ENCODE data around the gene OXER1.

Gene OXER1, protein sequence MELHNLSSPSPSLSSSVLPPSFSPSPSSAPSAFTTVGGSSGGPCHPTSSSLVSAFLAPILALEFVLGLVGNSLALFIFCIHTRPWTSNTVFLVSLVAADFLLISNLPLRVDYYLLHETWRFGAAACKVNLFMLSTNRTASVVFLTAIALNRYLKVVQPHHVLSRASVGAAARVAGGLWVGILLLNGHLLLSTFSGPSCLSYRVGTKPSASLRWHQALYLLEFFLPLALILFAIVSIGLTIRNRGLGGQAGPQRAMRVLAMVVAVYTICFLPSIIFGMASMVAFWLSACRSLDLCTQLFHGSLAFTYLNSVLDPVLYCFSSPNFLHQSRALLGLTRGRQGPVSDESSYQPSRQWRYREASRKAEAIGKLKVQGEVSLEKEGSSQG

DNA sequence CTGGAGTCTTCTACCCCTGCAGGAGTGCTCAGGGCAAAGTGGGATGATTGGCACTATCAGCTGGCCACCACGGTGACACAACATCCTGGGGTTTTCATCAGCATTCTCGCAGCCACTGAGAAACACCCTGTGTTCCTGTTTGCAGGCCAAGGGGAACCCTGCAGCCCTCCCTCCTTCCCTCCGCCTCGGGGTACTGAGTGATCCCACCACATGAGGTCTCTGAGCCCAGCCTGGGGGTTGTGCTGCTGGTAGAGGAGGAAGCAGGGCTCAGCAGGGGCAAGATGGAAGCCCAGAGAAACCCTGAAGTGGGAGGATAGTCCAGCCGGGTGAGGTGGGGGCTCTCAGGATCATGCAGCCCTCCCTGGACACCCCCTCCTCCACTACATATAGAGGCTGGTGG is at the start of gene OXER1:
TSS of gene OXER1 (minus strand) at position 40 of the 400 bp plus-strand sequence. CDS start 73 bp downstream, outside the sequence.
- no peak for DNase-seq (ENCODE audit: low read depth, low spot score)

DNA sequence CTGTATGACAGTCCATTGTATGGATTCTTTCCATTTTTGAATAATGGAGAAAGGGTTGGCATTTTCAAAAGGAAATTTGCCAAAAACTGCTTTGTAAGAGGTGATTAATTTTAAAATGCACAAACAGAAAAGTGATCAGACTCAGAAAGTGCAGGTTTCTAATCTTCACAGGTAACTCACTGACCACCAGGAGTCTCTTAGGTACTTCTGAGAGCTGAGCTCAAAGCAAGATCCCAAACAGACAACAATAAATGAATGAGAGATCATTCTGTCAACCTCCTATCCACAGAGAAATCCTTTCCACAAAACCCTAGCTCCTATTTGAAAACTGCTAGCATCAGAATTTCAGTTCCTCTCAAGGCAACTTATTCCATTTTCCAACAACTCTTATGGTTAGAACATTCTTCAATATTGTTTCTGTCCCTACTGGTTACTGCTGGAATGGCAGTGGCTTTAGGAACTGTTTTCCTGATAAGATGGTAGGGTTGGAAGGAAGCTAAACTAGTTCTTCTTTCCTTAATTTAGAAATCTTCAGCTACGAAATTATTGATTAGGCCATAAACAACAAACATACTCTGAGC is 49.1 kb upstream of the OXER1 start:
- peak; percentile 37 for DNase-seq (ENCODE audit: low read depth, low spot score)

DNA sequence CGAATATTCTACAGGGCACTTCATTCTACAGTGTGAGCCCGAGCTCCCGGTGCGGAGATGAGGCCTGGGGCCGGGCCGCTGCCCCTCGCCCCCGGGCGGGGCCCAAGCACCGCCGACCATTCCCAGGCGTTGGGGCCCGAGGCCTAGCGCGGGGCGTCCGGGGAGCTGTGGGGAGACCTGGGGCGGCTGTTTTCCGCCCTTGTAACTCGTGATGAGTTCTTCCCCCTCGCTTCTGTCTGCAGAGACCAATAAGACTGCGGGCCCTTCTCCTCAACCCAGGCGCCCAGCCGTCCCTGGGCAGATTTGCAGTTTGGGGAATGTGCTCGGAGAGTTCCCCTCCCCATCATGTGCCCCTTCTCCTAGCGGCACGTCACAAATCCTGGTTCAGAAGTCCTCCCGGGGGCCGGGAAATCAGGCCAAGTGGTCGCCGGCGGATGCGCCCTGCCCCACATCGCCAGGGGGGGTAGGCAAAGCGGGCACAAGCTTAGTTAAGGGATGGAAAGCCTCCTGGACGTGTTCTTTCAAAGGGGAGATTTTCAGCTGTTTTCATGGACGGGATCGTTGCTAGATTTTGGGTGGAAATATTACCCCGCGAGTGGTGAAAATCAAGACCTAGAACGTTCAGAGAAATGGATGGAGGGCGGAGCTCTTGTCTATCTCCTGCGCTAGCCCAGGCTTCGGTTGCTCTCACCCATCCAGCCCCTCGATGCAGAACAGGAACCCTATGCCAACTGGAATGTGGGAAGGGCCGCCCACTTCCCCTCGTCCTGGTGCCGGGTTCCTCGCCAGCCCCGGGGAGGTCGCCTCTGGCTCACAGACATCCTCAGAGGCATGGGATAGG is 47.3 kb upstream of the OXER1 start:
- peak; percentile 65 for DNase-seq (ENCODE audit: low read depth, low spot score)

DNA sequence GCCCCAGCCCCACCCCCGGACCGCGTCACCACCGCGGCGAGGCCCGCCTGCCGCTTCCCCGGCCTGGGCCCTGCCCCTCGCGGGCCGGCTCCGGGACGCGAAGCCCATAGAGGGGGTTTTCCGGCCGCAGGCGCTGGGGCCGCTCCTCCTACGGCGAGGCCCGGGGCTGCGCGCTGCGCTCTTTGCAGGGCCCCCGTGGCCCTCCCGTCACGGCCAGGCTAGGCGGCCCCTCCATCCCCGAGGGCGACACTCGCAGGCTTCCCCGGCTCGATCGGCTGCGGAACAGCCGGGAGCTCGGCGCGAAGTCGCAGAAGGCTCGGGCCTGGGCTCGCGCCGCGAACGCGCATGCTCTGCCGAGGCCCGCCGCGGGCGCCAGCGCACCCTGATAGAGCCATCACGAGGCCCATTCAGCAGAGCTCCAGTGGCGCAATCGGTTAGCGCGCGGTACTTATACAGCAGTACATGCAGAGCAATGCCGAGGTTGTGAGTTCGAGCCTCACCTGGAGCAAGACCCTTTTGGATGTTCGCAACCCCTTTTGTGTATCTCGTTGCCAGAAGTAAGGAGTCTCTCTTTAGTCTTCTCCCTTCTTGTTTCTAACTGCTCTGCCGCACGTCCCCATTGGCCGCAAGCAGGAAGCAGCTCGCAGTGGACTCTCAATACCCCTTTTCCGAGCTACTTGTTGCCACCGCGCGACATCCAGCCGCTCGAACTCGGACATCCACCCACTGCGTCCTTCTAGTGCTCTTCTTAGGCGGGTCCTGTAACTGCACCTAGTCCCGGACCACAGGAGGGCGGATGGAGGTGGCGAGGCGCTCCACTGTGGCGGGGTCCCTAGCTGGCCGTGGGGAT is 46.4 kb upstream of the OXER1 start:
- peak; percentile 98 for DNase-seq (ENCODE audit: low read depth, low spot score)

DNA sequence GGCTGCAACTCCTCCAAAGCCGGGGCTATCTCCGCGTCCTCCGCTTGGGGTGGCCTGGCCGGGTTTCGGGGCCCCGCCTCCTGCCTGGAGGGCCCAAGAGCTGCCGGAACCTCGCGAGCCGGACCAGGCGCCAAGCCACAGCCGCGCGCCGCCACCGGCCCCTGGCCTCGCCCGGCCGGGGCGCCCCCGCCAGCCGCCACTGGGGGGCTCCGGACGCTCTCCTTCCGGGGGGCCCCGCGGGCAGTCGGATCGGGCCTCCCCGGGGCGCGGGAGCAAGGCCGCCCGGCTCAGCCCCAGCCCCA is 45.8 kb upstream of the OXER1 start:
- DNase-seq (ENCODE audit: low read depth, low spot score), result peak; percentile 94

DNA sequence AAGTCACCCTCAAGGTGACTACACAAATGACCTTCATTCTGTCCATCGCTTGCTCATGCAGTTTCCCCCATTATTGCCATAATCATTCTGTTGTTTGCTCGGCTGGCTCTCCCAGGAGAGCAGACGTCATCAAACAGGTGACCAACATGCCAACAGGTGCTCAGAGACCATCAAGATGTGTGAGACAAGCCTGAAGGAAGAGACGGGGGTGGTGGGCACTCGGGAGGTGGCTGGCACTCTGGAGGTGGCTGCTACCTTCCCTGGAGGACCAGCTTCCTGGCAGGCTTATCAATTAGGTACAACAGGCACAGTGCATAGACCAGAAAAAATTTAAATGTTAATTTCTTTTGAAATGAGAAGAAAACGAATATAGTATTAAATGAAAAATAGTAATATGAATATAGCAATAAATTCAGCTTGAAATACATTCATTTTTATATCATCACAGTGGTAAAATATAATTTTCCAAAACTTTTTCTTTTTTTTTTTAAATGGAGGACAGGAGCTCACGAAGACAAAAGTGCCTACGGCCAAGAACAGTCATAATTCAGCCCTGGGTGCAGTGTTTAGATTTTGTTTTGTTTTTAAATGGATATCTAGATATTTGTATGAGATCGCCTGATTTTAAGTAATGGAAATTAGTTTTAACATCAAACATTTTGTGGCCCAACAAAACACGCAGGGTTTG is 45.3 kb upstream of the OXER1 start:
- DNase-seq (ENCODE audit: low read depth, low spot score), result no peak

DNA sequence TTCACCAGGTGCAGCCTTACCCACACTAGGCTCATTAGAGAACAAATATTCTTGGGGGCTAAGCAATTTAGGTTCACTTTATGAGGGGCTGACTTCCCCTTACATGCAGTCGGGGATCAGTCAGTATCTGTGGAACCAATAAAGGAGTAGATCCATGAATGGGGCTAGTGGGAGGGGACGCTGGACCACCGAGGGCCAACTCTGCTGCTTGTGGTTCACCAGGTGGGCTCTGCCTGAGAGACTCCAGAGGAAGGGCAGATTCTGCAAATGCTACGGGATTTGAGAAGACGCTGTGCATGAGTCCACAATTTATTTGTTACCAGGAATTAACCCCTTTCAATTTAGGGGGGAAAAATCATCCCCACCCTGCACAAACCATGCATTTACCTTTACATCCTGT is 44.4 kb upstream of the OXER1 start:
- no peak for DNase-seq (ENCODE audit: low read depth, low spot score)

DNA sequence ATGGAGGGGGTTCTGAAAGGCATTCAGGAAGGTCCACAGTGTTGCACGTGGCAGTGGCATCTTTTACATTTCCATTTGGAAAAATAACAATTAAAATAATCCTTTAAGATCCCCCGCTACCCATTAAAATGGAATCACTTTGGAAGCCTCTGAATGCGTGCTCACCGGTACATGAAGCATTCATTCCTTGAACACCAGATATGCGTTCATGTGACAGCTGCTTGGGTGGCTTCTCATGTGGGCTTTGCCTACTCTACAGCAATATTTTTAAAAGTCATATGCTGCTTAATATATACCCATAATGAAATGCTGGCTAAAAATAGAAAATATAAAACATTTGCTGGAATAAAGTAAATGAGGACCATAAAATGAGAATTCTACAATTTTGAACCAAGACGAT is 42.9 kb upstream of the OXER1 start:
- no peak for DNase-seq (ENCODE audit: low read depth, low spot score)

DNA sequence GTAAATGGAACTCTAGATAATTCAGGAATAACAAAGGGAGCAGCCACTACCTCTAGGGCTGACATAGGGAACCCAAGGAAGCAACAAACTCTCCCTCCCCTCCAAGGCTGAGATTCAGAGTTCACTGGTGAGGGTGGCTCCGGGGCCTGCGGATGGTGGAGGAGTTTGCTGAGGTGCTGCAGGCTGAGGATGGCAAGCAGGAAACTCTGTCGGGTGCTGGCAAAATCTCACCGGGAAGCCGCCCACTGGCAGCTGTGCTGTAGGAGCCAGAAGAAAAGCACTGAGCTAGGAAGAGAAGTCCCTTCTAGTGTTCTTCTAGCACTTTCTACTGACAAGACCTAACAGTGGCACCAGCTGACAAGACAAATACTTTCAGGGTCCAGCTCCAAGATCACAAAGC is 41.0 kb upstream of the OXER1 start:
- DNase-seq (ENCODE audit: low read depth, low spot score), result no peak

DNA sequence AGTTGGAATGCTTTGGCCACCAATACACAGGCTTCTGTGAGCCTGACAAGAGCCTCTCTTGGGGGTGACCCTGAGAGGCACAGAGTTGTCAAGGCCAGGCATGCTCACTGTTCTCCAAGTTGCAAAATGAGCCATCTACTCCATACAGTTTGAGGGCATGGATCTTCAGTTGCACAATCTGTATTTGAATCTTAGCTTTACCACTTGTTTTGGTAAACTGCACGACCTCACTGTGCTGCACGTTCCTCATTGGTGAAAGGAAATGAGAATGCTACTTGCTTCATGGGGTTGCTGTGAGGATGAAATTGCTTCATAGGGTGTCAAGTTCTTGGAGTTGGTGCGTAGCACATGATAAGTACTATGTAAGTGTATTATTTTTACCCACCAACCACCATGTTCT is 40.4 kb upstream of the OXER1 start:
- no peak for DNase-seq (ENCODE audit: low read depth, low spot score)

DNA sequence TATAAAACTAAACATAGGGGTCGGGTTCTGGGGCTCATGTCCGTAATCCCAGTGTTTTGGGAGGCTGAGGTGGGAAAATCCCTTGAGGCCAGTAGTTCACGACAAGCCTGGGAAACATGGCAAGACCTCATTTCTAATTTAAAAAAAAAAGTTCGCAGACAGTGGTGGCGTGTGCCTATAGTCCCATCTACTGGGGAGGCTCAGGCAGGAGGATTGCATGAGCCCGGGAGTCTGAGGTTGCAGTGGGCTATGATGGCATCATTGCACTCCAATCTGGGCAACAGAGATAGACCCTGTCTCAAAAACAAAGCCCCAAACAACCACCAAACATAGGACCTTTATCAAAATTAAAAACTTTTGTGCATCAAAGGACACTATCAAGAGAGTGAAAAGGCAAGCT is 38.2 kb upstream of the OXER1 start:
- no peak for DNase-seq (ENCODE audit: low read depth, low spot score)

DNA sequence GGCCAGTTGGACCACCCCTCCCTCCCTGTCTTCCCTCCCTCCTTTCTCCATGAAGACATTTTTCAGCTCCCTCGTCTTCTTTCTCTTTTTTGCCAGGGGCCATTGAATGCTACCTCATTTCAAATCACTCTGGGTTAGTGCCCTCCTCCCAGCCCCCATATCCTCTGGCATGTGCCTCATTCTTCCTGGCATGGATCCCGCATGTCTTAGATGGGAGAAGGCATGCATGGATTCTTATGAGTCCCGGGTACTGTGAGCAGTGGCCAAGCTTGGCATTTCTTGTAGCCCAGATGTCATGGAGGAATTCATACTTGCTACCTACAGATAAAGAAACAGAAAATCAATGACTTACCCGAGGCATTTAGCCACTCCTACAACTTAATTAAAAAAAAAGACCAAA is 37.4 kb upstream of the OXER1 start:
- DNase-seq (ENCODE audit: low read depth, low spot score), result peak; percentile 74

DNA sequence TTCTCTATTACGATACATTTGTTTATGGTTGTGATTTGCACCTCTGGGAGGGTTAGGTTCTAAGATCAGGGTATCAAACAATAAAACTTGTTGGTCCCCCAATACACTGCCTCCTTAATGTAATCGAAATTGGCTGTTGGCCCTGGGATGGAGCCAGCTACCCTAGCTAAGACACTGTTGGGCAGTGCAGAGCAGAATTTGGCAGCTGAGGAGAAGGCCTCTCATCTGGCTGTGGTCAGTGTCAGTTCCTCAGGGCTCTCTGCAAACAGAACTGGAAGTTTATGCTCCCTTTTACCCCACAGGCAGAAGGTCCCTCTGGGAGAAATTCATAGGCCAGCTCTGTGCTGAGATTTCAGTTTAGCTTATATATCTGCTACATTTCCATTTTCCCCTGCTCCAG is 37.0 kb upstream of the OXER1 start:
- DNase-seq (ENCODE audit: low read depth, low spot score), result no peak

DNA sequence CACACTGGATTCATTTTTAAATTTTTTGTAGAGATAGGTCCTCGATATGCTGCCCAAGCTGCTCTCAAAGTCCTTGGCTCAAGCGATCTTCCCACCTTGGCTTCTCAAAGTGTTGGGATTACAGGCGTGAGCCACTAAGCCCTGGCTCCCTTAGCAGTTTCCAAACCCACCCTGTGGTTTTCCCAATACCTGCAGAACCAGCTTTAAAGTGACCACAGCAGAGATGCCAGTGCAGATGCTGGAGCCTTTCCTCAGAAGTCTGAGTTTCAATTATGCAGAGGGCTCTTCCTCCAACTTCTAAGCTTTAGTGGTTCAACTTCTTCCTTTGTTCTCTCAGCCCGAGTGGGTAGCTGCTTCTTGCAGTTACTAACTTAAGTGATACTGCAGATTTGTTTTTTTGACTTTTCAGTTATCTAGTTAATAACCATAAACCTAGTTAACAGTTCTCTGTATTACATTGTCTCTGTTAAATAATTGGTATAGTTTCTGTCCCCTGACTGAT is 36.6 kb upstream of the OXER1 start:
- DNase-seq (ENCODE audit: low read depth, low spot score), result no peak

DNA sequence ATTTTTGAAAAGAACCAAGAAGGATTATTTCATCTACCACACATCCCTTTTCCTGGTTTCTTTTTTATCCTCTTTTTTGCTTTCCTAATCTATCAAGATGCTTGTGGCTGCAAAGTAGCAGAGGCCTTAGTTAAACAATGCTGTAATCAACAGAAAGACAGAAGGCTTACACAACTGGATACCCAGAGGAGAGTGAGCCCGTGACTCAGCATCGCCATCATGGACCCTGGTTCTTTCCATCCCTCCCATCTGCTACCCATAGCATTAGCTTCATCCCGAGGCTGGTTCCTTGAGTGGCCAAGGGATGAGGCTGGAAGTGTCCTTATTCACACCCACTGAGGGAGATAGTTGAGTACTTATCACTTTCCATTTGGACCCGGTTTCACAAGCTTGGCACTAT is 35.9 kb upstream of the OXER1 start:
- no peak for DNase-seq (ENCODE audit: low read depth, low spot score)

DNA sequence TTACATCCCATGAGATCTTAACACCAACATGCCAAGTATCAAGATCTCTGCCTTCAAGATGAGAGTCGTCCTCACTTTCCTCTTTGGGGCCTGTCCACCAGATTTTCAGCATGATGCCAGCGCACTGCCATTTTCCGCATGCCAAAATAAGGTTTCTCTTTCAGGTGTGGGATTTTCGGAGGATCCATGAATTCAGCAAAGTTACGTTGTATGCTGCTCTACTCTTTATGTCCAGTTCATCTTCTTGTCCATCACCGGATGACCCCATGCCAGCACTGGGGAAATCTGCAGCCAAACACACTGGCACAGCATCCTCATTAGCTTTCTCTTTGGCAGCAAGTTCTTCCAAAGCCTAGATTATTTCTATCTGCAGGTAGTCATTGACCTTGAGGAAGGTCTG is 33.3 kb upstream of the OXER1 start:
- DNase-seq (ENCODE audit: low read depth, low spot score), result no peak

DNA sequence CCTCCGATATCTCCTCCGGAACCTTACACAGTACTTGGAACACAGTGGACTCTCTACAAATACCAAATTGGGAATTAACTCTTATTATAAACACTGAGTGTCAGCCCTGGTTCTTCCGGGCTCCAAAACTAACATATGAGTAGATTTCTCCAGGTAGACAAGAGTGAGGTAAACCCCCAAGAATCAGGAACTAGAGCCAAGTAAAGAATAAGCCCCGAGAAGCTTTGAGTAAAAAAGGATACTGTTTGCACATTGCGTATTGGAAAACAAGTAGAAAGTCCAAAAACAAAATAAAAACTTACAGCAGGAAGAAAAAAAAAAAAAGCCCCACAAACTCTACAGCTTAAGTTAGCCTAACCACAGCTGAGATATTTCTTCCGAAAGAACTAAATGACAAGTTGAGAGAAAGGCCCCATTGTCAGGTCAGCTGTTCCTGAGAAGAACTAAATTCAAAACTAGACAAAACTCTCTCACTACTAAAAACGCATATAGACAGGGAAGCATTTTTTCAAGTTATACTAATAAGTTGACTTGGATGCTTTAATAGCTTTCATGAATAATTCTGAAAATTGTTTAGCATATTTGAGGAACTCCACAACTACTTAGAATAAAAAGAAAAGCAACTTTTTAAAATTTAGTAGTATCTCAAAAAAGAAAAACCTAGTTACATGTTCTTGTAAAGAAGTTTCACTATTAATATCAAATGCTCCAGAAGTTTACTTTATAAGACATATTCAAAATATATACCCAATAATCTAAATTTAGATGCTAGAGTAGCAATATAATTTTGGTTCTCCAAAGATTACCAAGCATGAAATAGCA is 32.7 kb upstream of the OXER1 start:
- no peak for DNase-seq (ENCODE audit: low read depth, low spot score)

DNA sequence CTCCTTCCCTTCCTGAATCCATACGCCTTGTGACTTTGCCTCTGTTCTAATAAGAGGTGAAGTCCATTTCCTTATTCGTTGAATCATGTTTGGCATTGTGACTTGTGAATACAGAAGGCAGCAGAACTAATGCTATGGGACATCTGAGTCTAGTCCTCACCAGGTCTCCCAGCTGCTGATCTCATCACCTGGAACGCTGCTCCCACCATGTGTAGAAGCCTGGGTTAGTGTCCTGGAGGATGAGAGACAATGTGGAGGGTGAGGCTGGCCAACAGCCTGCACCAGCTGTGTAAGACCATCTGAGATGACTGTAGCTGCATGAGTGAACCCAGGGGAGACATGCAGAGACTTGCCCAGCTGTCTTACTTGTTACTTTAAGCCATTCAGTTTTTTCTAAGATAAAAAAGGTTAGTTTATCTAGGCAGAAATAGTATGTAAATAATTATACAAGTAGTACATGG is 31.9 kb upstream of the OXER1 start:
- peak; percentile 19 for DNase-seq (ENCODE audit: low read depth, low spot score)

DNA sequence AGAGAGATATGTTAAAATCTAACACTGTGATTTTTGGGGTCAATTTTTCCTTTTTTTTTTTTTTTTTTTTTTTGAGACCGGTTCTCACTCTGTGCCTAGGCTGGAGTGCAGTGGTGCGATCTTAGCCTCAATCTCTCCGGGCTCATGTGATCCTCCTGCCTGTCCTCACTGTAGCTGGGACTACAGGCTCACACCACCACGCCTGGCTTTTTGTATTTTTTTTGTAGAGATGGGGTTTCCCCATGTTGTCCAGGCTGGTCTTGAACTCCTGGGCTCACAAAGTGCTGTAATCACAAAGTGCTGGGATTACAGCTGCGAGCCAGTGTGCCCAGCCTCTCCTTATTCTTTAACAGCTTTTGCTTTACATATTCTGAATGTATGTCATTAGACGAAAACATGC is 31.3 kb upstream of the OXER1 start:
- DNase-seq (ENCODE audit: low read depth, low spot score), result no peak
